ENCODE data around the gene PLSCR2.
A peak's percentile ranks its signal among the peaks of the same experiment; 100 is the strongest.

PLSCR2 gene

GRCh38 chr3:146403792-146404191 is 65.6 kb downstream of the PLSCR2 start:
- no peak for DNase-seq (ENCODE audit: low read depth, low spot score)
- in situ Hi-C loops (cut with HindIII; ENCODE audit: low sequenced_read_pairs): no loop called here
- no peak for TF ChIP-seq CTCF (IDR thresholded peaks at IDR 0.05; ENCODE audit: low read depth, low read length)

GRCh38 chr3:146396792-146397191 is 72.6 kb downstream of the PLSCR2 start:
- in situ Hi-C loops (cut with HindIII; ENCODE audit: low sequenced_read_pairs): no loop called here
- no peak overlapping the region for H3K4me3 ChIP-seq (ENCODE audit: low read depth, low read length)
- no peak for DNase-seq (ENCODE audit: low read depth, low spot score)
- TF ChIP-seq CTCF (IDR thresholded peaks at IDR 0.05; ENCODE audit: low read depth, low read length): no peak

More at GRCh38 chr3:146403792-146404191, 65.6 kb downstream of the PLSCR2 start:
- H3K4me3 ChIP-seq (ENCODE audit: low read depth, low read length): no peak overlapping the region

- TF ChIP-seq CTCF (IDR thresholded peaks at IDR 0.05; ENCODE audit: low read depth, low read length): no peak
- in situ Hi-C loops (cut with HindIII; ENCODE audit: low sequenced_read_pairs): no loop called here
- DNase-seq (ENCODE audit: low read depth, low spot score): no peak
- H3K4me3 ChIP-seq (ENCODE audit: low read depth, low read length): no peak overlapping the region
These were observed 74.2 kb downstream of the PLSCR2 start for GRCh38 chr3:146395164-146395563.

- peak; percentile 95 for DNase-seq (ENCODE audit: low read depth, low spot score)
These were observed 78.4 kb downstream of the PLSCR2 start for GRCh38 chr3:146390957-146391356.

GRCh38 chr3:146390006-146390772 is 79.2 kb downstream of the PLSCR2 start:
- TF ChIP-seq CTCF (IDR thresholded peaks at IDR 0.05; ENCODE audit: low read depth, low read length): no peak
- peak; percentile 12 for DNase-seq (ENCODE audit: low read depth, low spot score)
- H3K4me3 ChIP-seq (ENCODE audit: low read depth, low read length): no peak overlapping the region
- in situ Hi-C loops (cut with HindIII; ENCODE audit: low sequenced_read_pairs): no loop called here

More at GRCh38 chr3:146390957-146391356, 78.4 kb downstream of the PLSCR2 start:
- no peak for TF ChIP-seq CTCF (IDR thresholded peaks at IDR 0.05; ENCODE audit: low read depth, low read length)
- in situ Hi-C loops (cut with HindIII; ENCODE audit: low sequenced_read_pairs): no loop called here
- no peak overlapping the region for H3K4me3 ChIP-seq (ENCODE audit: low read depth, low read length)

- no peak for DNase-seq (ENCODE audit: low read depth, low spot score)
- H3K4me3 ChIP-seq (ENCODE audit: low read depth, low read length): no peak overlapping the region
- no peak for TF ChIP-seq CTCF (IDR thresholded peaks at IDR 0.05; ENCODE audit: low read depth, low read length)
- in situ Hi-C loops (cut with HindIII; ENCODE audit: low sequenced_read_pairs): no loop called here
These were observed 81.8 kb downstream of the PLSCR2 start for GRCh38 chr3:146387566-146387965.

Measured in astrocyte of the spinal cord (primary cell).